GM12878 (cell line): ENCODE results near the gene CEBPB.

Experiments
- CHD4 ChIP-seq: fragments of 200-600 bp; sonication (generic); IDR thresholded peaks from 2 replicates; pipeline ENCODE4 v1.6.1; 2016; ENCODE audit warnings: mild to moderate bottlenecking
- CTCF ChIP-seq, 3 experiments: IDR thresholded peaks in 2 of 3; conservative IDR thresholded peaks in 1 of 3; 2 replicates each; pipeline ENCODE4 v1.5.1; 2011; ENCODE audit warnings: low read depth in 3 of 3, low read length in 3 of 3, mild to moderate bottlenecking in 3 of 3, control low read depth in 2 of 3, moderate library complexity in 2 of 3, inconsistent platforms in 1 of 3, mixed read lengths in 1 of 3; ENCODE audit not compliant: control insufficient read depth in 2 of 3, insufficient read depth in 1 of 3; ENCODE audit errors: extremely low read depth in 1 of 3
- ETV6 ChIP-seq, 2 experiments: fragments of 450-650 bp in 1 of 2; IDR thresholded peaks in 1 of 2; conservative IDR thresholded peaks in 1 of 2; 2 replicates each; pipeline ENCODE4 v1.6.1; 2014; ENCODE audit warnings: antibody characterized with exemption in 1 of 2, borderline replicate concordance in 1 of 2, low read depth in 1 of 2, mild to moderate bottlenecking in 1 of 2, moderate library complexity in 1 of 2
- FOXK2 ChIP-seq: fragments of 450-650 bp; IDR thresholded peaks from 2 replicates; pipeline ENCODE4 v1.6.1; 2017; ENCODE audit warnings: mild to moderate bottlenecking, moderate library complexity
- FOXM1 ChIP-seq: IDR thresholded peaks from 2 replicates; pipeline ENCODE4 v1.6.1; 2012; ENCODE audit warnings: low read depth, mild to moderate bottlenecking, inconsistent platforms, low read length, moderate library complexity
- HDAC2 ChIP-seq: fragments of 200-600 bp; sonication (generic); IDR thresholded peaks from 2 replicates; pipeline ENCODE4 v1.6.1; 2017
- PBX3 ChIP-seq: IDR thresholded peaks from 2 replicates; pipeline ENCODE4 v1.6.1; 2011; ENCODE audit warnings: mild to moderate bottlenecking, low read depth, low read length, moderate library complexity; ENCODE audit not compliant: insufficient replicate concordance
- POLR2AphosphoS5 ChIP-seq: IDR thresholded peaks from 2 replicates; pipeline ENCODE4 v1.6.1; 2011; ENCODE audit warnings: mild to moderate bottlenecking, low read length, inconsistent platforms
- PRDM15 ChIP-seq: fragments of 450-650 bp; formaldehyde crosslinking; IDR thresholded peaks from 2 replicates; pipeline ENCODE4 v1.4.0; 2020; ENCODE audit warnings: mild to moderate bottlenecking, moderate library complexity
- SMC3 ChIP-seq: IDR thresholded peaks from 2 replicates; pipeline ENCODE4 v1.6.1; 2011; ENCODE audit warnings: low read length, improper control_type of control experiment, borderline replicate concordance
- YY1 ChIP-seq: IDR thresholded peaks from 2 replicates; pipeline ENCODE4 v1.6.1; 2011; ENCODE audit warnings: low read depth, mild to moderate bottlenecking, low read length
- ZNF622 ChIP-seq: fragments of 450-650 bp; IDR thresholded peaks from 2 replicates; pipeline ENCODE4 v1.6.1; 2017; ENCODE audit warnings: mild to moderate bottlenecking, inconsistent platforms

- TF ChIP-seq ZNF622 = no peak
- TF ChIP-seq POLR2AphosphoS5 = no peak
- TF ChIP-seq ETV6 (conservative IDR thresholded peaks at IDR 0.05 in 1 of 2, IDR thresholded peaks at IDR 0.05 in 1 of 2; ENCODE audit: borderline replicate concordance in 1 of 2, low read depth in 1 of 2) = no peak
- no peak for TF ChIP-seq CTCF (IDR thresholded peaks at IDR 0.05 in 2 of 3, conservative IDR thresholded peaks at IDR 0.05 in 1 of 3; ENCODE audit: control insufficient read depth in 2 of 3, extremely low read depth in 1 of 3, insufficient read depth in 1 of 3, low read depth in 3 of 3, low read length in 3 of 3)
- TF ChIP-seq YY1 = no peak
- TF ChIP-seq CHD4 = no peak
- TF ChIP-seq PRDM15 (CRISPR knock-in tag) = no peak
- no peak for TF ChIP-seq FOXM1
- TF ChIP-seq SMC3 = no peak
- no peak for TF ChIP-seq HDAC2
- no peak for TF ChIP-seq PBX3
- no peak for TF ChIP-seq FOXK2
These were observed 39.6 kb downstream of the CEBPB start for GRCh38 chr20:50230184-50230583.
